CD4-positive, alpha-beta T cell treated with Interferon alpha-2 for 1 hour (primary cell): ENCODE results near the gene UCHL3.

ENCODE experiments used
- DNase-seq, 2 donors: peaks; one replicate each; pipeline ENCODE4 v3.0.0-alpha.2; 2020 to 2022

The UCHL3 gene

DNA sequence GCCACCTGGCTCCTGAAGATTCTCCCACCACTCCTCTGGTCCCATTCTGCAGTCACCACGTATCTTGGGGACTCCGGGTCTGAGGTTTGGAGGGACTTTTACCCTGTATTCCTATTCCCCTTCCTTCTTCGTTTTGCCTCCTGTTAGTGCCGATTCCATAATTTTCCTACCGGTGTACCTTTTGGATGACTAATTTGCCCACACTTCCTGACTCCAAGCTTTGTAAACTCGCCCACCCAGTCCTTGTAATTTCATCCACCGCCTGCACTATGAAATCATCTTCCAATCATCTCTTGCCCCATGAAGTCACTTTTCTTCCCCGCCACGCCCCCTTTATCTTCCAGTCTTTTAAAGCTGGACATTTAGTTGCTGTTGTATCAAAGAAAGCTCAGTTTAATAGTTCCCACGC is 572 bp downstream of the UCHL3 start:
- DNase-seq = no peak

DNA sequence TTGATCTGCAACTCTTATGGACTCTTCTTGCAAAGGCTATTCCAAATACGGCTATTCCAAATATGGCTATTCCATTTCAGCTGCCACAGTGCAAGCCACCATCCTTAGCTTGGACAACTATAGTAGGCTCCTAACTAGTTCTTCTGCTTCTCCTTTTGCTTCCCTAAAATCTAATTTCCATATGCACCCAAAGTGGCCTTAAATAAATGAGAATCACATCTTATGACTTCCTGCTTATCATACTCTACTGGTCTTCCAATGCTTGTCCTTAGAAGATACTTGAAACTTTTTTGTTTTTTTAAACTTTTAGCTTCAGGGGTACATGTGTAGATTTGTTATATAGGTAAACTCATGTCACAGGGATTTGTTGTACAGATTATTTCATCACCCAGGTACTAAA is 4.9 kb downstream of the UCHL3 start:
- DNase-seq = no peak

DNA sequence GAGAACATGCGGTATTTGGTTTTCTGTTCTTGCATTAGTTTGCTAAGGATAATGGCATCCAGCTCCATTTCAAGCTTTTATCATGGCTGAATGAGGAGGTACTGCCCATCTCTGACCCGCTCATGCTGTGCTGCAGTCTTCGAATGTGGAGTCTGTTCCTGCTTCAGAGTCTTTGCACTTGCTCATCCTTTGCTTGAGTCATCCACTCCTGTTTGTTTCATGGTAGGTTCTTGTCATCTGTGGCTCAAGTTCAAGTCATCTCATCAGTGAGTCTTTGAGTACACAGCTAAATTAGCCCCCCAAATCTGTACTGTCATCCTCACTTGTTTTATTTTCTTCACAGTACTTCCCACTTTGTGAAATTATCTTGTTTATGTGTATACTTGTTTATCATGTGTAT is 5.4 kb downstream of the UCHL3 start:
- DNase-seq = no peak

DNA sequence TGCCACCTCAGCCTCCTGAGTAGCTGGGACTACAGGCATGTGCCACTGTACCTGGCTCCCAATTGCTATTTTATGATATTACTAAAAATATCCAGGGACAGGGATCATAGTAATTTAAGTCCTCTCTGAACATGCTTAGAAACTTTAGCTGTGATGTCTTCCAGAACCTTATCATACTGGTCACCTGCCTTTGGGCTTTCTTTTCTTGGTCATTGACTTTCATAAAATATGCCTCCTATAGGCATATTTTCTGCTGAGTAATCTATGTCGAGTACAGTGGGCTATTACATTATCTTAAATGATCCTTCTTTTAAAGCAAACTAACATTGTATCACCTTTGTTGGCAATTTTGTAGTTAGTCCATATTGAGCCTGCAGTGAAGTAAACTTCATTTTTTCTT is 6.2 kb downstream of the UCHL3 start:
- DNase-seq = no peak

DNA sequence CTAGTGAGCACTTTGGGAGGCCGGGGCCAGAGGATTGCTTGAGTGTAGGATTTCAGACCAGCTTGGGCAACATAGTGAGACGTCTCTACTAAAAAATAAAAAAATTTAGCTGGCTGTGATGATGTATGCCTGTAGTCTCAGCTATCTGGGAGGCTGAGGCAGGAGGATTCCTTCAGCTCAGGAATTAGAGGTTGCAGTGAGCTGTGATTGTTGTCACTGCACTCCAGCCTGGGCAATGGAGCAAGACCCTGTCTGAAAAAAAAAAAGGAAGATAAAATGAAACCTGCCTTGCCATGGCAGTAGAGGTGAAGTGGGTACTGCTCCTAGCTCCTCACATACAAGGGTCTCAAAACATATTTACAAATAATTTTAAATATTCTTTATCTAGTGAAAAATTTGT is 7.4 kb downstream of the UCHL3 start:
- DNase-seq = no peak

- DNase-seq = no peak
These were observed 8.7 kb downstream of the UCHL3 start for GRCh38 chr13:75558145-75558840.

GRCh38 chr13:75566658-75567057 is 17.1 kb downstream of the UCHL3 start:
- DNase-seq = no peak

DNA sequence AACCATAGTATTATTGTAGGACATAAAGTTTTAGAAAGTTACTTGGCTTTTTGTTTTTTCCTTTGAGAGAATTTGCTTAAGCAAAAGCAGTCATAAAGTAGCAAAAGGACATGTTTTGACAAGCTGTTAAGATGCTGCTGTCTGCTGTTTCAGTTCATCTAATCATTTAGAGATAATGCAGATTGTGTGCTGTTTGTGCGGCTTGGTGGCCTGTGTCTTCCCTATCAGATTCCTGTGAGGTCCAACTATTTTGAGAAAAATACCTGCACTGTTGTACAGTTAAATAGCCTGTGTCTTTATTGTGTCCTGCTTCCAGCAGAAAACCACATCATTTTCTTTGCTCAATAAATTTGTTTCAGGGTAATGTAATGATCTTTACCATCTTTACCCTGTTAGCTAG is 20.0 kb downstream of the UCHL3 start:
- no peak for DNase-seq

- no peak for DNase-seq
These were observed 29.9 kb downstream of the UCHL3 start for GRCh38 chr13:75579529-75579928.

DNA sequence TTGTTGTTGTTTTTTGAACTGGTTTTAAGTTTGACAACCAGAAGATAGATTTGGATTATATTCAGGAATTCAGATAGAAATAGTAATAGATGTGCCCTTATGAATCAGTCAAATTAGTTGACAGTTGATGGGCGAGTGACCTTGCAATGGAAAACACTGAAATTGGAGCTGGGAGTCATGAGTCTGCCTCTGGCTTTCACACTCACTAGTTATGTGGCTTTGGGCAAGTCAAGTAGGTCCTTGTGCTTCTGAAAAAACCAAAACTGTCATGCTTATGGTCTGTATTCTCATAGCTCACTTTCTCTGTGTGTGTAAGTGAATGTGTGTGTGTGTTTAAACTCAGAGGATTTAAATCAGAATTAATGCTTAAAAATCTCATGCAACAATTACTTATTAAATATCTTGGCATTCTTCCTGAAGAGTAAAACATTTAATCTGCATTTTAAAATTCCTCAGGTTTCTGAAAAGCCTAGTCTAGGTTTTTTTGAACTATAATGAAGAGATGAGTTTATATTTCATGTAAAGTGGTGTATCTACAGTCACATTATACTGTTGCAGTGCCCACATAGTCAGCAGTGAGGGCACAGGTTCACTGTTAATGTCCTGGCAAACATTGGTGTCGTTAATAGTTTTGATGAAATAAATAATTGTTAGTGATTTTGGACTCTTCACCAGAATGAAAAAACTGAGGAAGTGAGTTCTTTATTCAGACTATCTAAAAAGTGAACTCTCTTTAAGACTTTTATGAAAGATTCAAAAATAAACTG is 32.5 kb downstream of the UCHL3 start:
- no peak for DNase-seq

DNA sequence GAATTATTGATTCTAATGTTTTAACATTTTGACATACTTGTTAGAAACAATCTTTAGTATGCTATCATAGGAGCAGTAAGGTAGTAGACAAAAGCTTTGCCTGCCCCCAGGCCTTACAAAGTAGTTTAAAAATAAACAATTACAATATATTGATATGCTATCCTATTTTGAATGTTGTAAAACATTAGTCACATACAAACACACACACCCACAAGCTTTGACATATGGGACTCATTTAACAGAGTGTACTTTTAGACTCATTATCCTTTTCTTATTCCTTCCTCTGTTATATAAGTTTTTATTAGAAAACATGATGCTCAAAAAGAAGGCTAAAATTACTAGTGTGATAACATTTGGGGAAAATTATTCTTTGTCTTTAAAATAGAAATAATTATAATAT is 33.5 kb downstream of the UCHL3 start:
- DNase-seq = no peak

- no peak for DNase-seq
These were observed 35.6 kb downstream of the UCHL3 start for GRCh38 chr13:75585153-75585552.

- no peak for DNase-seq
These were observed 38.1 kb downstream of the UCHL3 start for GRCh38 chr13:75587679-75588078.

- no peak for DNase-seq
These were observed 47.1 kb downstream of the UCHL3 start for GRCh38 chr13:75596657-75597182.

DNA sequence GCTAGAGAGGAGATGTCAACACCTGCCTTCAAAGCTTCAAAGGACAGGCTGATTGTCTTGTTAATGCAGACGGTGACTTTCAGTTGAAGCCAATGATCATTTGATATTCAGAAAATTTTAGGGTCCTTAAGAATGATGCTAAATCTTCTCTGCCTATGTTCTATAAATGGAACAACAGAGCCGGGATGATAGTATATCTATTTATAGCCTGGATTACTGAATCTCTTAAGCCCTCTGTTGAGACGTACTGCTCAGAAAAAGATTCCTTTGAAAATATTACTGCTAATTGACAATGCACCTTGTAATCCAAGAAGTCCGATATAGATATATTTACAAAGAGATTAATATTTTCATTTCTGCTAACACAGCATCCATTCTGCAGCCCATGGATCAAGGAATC is 50.8 kb downstream of the UCHL3 start:
- no peak for DNase-seq

GRCh38 chr13:75603038-75603437 is 53.4 kb downstream of the UCHL3 start:
- DNase-seq = no peak

- DNase-seq = no peak
These were observed 57.9 kb downstream of the UCHL3 start for GRCh38 chr13:75607447-75607846.

- no peak for DNase-seq
These were observed 60.9 kb downstream of the UCHL3 start for GRCh38 chr13:75610466-75610865.

GRCh38 chr13:75612354-75612753 is 62.8 kb downstream of the UCHL3 start:
- no peak for DNase-seq

DNA sequence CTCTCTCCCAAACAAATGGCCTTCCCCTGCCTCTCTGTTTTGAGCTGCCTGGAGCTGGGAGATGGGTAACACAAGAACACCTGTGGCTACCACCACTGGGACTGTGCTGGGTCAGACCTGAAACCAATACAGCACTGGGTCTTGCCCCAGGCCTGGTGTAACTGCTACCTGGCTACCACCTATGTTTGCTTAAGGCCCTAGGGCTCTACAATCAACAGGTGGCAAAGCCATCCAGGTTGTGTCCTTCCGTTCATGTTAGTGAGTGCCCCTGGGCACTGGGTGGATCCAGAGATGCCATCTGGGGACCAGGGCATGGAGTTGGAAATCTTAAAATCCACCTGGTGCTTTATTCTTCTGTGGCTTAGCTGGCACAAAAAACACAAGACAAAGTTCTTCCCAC is 67.6 kb downstream of the UCHL3 start:
- DNase-seq = no peak

DNA sequence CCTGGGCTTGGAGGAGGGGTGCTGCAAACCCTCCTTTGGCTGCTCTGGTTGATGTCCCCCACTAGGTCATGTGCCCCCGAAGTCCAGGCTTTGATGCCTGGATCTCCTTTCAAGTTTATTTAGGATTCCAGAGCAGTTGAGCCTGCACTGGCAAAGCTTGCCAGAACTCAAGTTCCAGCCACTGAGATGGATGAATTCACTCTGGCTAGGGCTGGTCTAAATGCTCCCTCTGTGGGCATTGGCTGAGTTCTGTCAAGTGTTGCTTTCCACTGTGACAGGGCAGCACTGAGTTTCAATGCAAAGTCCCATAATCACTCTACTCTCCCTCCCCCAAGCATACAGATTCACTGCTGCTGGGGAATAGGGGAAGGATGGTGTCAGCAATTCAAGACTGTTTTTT is 68.7 kb downstream of the UCHL3 start:
- DNase-seq = no peak

DNA sequence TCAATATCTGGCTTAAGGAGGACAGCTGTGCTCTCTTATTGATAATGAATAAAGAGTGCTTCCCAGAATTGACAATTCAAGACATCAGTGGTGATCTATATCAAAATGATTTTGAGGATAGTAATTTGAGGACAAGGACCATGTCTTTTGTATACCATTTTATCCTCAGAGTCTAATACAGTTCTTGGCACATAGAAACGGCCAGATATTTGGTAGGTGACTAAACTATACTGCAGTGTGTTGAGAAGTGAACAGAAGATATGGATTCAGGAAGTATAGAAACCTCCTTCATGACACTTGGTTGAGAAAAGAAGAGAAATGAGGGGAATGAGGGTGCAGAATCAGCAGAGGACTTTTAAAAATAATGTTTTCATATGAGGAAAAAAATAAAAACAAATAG is 70.4 kb downstream of the UCHL3 start:
- DNase-seq = no peak

DNA sequence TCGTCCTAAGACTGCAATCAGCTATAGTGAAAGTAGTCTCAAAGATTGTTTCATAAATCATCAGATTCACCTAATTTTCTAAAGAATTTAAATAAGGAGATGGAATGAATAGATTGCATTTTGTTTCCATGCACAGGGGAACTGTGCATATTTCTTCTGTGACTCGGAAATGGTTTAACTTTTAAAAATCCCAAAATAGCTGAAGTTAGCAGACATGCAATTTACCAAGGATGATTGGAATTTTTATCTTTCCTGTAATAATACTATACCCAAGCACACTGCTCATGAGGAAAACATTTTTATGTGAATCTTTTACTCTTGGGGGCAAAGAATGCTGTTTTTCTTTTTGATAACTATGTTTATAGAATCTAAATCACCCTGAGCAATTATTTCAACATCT is 71.6 kb downstream of the UCHL3 start:
- DNase-seq = no peak

- DNase-seq = no peak
These were observed 79.2 kb downstream of the UCHL3 start for GRCh38 chr13:75628801-75629200.

GRCh38 chr13:75633285-75633684 is 83.7 kb downstream of the UCHL3 start:
- no peak for DNase-seq
